ENCODE measurements around the gene BRWD1.

The BRWD1 gene

DNA sequence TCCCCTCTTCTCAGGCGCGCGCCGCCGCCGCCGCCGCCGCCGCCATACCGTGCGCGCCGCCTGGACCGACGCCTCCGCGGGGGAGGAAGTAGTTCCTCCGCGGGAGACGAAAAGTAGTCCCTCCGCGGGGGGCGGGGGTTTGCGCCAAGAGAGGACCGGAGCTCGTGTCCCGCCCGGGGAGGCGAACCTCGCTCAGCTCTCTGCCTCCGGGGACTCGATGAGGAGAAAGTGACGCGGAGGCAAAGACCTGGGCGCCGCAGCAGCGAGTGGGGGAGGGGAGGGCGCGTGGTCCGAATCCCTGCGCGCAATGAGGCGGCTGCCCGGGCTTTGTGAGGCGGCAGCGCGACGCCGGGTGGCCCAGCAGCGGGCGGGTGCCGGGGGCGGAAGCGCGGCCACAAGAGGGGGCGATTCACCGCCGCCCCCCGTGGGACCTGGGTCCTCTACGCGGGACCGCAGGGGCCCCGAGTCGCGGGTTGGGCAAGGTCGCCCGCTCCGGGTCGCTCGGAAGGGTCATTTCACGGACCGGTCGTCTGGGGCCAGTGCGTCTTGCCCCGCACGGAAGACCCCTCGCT, at the start of gene BRWD1:
BRWD1 (minus strand) TSS at position 62 of the 572 bp plus-strand sequence. CDS start 141 bp downstream, outside the sequence.
- DNase-seq: peak; percentile 79

DNA sequence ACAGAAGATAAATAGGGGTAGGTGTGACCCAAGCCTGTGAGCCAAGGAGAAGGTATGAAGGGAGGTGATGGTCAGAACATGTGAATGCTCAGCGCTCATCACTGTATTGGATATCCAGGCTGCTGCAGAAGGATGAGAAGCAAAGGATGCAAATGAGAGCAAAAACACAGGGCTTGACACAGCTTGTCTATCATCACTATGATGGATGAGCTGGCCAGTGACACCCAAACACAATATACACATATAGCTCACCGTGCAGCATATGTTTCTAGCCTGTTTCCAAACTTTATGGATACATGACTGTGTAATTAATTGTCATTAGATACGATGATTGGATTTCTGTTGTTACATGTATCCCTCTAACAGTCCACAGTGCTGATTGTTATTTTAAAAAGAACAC, 49.3 kb upstream of the BRWD1 start:
- no peak for DNase-seq

DNA sequence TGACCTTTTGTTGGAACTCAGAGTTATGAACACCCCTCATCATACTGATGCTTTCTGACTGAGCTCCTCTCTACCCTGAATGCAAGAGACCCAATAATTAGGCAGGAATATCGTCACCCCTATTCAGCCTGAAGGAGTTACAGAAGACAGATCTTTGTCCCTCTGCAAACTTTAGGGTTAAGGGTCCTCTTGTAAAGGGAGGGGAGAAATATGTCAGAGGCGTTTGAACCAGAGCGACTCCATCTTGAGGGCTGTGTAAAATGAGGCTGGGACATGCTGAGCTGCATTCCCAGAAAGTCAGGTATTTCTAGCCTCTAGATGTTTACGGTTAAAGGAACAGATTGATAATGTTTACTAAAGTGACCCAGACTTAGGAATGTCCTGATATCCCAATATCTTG, 46.0 kb upstream of the BRWD1 start:
- no peak for DNase-seq

DNA sequence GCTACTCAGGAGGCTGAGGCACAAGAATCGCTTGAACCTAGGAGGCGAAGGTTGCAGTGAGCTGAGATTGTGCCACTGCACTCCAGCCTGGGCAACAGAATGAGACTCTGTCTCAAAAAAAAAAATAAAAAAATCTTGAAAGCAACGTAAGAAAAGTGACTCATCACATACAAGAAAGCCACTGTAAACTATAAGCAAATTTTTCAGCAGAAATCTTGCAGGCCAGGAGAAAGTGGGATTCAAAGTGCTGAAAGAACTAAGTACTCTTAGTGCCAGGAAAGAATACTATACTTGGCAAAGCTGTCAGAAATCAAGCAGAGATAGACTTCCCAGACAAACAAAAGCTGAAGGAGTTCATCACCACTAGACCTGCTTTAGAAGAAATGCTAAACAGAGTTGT, 39.9 kb upstream of the BRWD1 start:
- no peak for DNase-seq

DNA sequence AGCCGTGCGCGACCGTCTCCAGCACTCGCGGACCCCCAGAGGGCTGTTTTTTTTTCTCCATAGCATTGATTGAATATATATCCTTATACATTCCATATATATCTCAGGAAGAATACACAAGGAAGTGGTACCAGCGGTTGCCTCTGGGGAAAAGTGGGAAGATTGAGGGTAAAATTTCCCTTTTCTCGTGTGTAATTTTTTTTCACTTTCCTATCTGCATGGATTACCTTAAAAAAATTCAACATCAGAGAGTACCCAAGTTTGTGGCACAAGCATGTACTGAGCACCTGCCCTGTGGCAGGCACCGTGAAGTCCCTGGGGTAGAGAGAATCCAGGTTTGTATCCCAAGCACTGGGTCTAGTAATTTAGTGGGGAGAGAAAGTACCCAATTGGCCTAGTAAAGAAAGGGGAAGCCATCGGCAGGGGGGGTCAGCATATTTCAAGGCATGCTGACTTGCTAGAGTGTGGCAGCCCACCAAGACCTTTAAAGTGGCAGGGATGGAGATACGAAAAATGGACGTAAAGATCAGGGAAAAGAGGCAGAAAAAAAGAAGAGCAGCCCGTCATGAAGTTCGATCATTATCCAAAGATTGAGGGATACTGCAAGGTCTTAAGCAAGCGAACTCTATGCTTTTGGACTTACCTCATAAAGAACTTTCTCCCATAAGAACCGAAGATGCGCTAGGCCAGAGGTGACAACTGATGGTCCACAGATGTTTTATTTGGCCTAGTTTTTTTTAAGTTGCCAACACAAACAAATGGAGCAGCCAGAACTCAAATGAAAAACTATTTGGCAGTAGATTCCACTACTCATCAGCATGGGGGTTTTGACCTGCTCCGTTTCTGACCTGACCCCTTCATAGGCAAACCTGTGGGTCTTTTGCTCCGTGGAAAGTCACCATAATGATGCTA, 36.9 kb upstream of the BRWD1 start:
- DNase-seq: no peak

DNA sequence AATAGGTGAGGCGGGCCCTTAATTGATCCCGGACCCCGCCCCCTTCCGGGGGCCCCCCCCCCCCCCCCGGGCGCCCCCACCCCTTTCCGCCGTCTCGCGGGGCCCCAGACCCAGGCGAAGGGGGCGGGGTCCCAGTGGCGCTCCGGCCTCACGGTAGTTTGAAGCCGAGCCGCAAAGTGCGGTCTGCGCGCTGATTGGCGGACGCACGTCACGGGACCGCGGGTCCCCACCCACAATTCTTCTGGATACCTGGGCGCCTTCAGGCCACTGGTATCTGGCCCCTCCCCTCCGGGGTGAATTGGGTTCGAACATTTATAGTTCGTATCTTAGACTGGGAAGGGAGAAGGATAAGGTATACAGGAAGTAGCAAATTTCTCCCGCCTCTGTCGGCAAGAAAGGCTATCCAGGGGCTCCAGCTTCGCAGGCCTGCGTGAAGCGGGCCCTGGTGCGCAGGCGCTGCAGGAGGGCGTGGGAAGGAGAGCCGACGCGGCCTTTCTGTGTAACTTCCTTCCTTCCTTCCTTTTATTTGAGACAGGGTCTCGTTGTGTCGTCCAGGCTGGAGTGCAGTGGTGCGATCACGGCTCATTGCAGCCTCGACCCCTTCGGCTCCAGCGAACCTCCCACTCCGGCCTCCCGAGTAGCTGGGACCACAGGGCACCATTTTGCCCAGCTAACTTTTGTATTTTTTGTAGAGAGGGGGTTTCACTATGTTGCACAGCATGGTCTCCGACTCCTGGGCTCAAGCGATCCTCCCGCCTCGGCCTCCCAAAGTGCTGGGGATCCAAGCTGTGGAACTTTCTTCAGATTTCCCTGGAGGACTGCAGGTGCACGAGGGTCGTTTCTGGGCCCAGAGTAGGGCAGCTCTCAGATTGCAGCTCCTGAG, 36.0 kb upstream of the BRWD1 start:
- peak; percentile 98 for DNase-seq

DNA sequence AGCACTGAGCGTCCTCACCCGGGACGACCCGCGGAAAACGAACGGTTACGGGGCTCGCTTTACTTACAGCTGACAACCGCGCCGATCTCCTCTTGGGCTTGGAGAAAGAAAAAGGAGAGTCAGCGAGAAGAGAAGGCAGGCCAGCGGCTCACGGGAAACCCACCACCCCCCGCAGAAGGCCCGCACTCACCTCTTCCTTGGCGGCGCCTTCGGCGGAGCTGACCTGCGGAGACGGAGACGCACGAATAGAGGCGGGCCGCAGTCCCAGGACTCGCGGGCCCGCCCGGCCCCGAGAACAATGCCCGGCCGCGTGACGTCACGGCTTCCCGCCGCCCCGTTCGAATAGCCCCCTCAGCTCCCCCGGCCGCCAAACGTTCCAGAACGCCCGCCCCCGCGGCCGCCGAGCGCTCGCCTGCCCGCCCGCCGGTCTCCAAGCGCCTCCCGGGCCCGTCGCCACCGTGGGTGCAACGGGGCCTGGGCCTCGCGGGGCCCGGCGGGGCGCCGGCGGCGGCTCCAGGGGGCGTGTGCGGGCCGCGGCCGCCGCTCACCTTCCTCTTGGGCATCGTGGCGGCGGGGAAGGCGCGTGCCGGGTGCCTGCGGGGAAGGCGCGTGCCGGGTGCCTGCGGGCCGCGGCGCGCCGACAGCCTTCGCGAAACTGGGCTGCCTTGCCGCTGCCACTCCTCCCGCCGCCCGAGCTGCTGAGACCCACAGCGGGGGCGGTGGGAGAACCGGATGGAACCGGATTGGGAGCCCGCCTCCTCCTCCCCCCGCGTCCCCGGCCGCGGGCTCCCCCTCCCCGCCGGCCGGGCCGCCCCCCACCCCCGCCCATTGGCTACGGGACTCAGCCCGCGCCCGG, 35.2 kb upstream of the BRWD1 start, which contains the start of gene HMGN1:
HMGN1 (minus strand) TSS at position 734 of the 856 bp plus-strand sequence; CDS start at position 563, 171 bp downstream.
- DNase-seq: peak; percentile 96

DNA sequence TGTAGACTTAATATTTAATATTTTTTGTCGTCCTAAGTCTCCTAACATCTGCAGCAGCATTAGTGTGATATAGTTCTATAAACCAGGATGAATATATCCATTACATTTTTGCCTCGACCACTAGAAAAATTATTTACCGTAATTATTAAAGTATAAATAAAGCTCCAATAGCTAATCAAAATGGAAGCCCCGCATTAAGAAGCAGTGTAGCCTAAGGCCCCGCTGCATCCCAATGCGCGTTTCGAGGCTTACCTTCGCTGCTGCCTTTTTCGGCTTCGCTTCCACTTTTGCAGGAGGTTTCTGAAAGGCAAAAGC, 34.6 kb upstream of the BRWD1 start:
- no peak for DNase-seq

DNA sequence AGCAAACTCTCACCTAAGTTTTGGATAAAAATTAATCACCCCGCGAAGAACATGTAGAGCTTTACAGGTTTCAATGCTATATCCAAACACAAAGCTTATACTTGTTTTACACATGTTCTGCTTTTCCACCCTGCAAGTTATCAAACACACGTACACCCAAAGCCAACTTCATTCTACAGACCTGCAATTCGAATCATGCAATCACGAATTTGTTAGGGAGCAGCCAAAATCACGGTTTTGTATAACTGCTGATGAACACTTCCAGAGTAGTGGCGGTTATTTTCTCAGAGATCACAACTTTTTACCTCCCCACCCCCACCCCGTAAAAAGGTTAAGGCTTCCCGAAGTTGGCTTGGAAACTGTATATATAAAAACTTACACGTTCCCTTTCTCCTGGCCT, 34.1 kb upstream of the BRWD1 start:
- no peak for DNase-seq

DNA sequence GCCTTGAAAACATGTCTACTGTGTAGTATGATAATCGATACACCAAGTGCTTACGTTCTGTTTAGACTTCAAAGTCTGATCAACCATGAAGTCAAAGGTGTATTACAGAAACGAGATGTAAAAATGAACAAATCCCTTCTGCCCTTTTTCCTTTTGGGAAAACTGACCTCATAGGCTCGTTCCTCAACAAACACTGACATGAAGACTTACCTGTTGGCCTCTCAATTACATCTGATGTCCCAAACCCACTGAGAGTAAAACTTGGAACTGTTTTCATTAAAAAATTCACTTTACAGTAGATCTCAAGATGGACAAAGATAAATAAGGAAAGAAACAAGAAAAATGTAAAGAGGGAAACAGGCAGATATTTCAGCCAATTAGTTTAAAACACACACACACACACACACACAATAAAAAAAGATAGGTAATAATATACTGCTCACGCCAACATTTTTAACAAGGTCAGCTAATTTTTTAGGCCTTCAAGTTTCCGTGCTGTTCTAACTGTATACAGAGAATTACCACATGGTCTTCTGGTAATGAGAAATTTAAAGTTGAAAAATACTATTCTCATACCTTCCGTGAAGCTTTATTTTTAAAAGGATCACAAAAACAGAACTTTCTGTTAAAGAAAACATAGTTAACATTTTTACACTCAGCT, 33.4 kb upstream of the BRWD1 start:
- DNase-seq: no peak

DNA sequence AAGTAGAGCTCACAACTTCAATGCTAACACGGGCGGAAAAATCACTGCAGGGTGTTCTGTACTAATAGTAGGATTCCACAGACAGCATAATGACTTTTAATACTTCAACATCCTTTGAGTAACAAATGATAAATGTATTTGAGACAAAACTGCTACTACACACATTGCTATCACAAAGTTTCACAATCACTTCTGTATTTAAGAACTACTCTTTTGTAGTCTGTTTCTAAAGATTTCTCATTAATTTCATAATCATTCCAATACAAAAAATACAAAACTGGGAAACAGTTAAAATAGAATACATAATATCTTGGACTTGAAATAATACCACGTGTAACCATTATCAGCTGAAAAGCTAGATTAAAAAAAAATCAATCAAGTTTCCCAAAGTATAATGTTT, 32.8 kb upstream of the BRWD1 start:
- DNase-seq: no peak

DNA sequence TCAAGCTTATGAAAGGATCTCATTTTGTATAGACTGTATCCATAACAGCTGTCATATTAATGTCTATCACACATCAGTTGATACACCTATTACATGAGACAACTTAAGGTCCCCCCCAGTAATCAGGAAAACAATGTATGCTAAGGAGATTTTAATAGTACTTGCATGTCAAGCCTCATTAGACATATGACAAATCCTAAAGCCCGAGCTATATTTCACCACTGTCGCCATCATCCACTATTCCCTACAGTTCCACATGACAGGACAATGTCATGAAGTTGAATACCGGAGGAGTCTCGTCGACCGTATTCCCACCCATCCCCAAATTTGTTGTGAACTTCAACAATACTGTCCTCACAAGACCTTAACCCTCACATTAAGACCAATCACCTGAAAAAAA, 32.0 kb upstream of the BRWD1 start:
- DNase-seq: no peak

DNA sequence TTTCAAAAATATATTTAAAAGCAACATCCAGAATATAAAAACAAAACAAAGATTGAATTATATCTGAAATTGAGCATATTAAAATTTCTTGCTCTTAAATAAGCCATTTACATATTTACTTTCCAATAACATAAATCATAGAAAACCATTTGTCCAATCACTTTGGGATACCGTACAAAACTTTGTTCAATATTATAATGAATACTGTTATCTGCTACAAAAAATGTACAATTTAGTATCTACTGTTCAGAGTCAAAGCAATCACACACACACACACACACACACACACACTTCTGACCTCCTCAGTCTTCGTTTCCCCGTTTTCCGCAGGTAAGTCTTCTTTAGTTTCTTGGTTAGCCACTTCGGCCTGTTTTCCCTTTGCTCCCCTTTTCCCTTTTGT, 31.4 kb upstream of the BRWD1 start:
- no peak for DNase-seq

DNA sequence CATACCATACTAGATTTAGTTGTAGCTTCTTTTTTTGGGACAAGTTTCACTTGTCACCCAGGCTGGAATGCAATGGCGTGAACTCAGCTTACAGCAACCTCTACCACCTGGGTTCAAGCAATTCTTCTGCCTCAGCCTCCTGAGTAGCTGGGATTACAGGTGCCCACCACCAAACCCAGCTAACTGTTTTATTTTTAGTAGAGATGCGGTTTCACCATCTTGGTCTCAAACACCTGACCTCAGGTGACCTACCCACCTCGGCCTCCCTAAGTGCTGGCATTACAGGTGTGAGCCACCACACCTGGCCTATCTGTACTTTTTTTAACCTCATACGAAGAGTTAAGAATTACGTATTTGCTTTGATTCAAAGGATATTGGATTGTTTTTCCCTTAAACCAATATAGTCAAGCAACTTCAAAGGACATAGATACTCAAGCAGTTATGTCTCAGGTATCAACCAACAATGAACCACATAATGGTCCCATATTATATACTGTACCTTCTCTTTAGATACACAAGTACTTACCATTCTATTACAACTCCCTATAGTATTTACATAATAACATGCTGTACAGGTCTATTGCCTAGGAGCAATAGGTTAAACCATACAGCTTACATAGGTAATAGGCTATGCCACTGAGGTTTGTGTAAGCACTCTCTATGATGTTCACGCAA, 28.0 kb upstream of the BRWD1 start:
- DNase-seq: no peak

DNA sequence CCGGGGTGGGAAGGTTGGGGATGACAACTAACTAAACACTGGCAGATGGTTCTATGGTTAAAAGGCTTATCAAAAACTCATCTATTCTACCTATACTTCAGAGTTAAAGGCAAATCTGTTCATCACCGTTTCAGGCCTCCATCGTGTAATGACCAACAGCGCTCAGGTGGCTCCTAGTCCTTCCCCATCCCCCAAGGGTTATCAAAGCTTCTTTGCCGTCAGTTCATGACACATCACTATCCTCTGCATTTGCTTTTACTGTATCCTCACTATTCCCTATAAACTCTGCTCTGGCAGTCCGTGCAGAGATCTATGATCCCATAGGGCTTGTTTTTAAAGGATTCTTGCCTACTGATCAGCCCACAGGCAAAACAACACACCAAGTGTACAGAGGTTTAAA, 27.3 kb upstream of the BRWD1 start:
- no peak for DNase-seq

DNA sequence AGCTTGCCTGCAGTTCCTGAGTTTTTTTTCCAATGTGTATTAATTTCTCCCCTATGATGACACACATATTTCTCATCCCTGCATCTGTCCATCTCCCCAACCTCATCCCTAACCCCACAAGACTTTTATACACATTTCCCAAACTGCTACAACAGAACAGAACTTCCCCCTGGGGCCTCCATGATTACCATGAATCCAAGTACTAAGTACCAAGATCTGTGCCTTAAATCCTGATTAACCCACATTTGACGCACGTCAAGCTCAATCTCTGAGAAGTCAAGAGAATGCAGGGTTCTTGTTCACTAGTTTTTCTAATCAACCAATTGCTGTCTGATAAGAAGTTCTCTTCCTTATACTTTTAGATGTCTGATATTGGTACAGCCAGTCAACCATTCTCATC, 25.8 kb upstream of the BRWD1 start:
- no peak for DNase-seq

DNA sequence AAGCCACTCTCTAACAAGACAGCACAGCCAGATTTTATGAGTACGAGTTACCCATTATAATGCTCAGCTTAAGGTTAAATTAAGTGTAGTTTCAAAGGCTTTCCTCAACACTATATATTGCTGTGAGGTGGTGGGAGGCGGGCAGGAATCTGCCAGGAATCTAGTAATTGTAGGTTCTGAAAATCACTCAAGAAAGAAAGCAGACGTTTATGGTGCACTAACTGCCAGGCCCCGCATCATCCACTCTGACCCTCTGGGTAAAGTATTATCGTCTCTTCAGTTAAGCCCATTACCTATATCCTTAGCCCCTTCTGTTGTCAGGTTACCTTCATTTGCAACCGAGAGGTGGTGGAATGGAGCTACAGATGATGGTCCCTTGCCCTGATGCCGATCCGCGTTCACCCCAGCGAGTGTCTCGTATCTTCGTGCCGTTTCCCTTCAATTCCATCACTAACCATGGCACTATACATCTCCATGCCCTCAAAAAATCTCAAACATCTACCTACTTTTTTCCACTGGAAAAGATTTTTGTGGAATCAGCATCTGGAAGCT, 23.1 kb upstream of the BRWD1 start:
- DNase-seq: no peak

DNA sequence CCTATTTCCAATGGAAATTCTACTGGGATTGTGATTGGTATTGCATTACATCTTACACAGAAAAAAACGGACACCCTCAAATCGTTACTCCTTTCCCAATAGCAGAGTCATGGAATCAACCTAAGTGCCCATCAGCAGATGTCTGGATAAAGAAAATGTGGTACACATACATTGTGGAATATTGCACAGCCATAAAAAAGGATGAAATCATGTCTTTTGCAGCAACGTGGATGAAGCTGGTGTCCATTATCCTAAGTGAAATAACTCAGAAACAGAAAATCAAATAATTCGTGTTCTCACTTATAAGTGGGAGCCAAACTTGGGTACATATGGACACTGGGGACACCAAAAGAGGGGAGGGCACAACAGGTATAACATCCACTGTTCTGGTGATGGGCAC, 21.2 kb upstream of the BRWD1 start:
- DNase-seq: no peak

DNA sequence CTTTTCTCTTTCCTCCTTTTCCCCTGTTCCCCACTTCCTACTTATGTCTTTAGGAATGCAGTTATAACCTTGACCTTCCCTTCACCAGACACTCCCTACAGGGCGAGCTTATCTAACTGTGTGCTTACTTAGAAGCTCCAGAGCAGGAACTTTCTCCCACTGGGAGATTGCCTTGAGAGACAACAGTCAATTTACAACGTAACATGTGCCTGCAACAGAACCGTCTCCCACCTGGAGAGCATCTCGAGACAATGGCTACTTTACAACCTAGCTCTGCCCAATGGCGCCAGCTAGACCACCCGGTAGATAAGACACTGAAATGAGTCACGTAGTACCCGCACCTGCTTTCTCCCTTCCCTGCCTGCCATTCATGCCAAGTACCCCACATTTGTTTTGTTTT, 18.7 kb upstream of the BRWD1 start:
- DNase-seq: no peak

DNA sequence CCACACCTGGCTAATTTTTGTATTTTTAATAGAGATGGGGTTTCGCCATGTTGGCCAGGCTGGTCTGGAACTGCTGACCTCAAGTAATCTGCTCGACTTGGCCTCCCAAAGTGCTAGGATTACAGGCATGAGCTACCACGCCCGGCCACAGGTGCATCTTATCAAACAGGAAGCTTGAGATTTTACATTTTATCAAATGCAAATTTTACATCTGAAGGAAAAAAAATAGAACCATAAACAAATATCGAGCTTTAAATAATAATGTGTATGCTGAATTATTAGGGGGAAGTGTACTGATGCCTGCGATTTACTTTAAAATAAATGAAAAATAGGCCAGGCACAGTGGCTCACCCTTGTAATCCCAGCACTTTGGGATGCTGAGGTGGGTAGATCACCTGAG, 16.6 kb upstream of the BRWD1 start:
- no peak for DNase-seq

DNA sequence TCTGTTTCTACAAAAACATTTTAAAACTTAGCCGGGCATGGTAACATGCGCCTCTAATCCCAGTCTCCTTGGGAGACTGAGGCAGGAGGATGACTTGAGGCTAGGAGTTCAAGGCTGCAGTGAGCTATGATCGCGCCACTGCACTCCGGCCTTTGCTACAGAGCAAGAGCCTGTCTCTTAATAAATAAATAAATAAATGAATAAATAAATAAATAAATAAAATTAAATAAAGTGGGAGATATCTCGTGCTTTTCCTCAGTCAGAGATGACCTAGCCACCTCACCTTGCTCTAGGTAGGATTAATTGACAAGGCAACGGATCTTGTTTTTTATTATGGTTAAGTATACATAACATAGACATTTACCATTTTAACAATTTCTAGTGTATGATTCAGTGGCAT, 14.3 kb upstream of the BRWD1 start:
- no peak for DNase-seq

All from NCI-H2029 (cell line).